Stimulated activated CD8-positive, alpha-beta memory T cell treated with anti-CD3 and anti-CD28 coated beads, Interleukin-4, amount 100 ng/mL, for 24 hours (primary cell): Measurements from ENCODE around the gene PLAGL2.

Experiments
- DNase-seq: peaks from one replicate; pipeline ENCODE4 v3.0.0-alpha.2; 2020; ENCODE audit warnings: low read depth

The PLAGL2 gene

DNA sequence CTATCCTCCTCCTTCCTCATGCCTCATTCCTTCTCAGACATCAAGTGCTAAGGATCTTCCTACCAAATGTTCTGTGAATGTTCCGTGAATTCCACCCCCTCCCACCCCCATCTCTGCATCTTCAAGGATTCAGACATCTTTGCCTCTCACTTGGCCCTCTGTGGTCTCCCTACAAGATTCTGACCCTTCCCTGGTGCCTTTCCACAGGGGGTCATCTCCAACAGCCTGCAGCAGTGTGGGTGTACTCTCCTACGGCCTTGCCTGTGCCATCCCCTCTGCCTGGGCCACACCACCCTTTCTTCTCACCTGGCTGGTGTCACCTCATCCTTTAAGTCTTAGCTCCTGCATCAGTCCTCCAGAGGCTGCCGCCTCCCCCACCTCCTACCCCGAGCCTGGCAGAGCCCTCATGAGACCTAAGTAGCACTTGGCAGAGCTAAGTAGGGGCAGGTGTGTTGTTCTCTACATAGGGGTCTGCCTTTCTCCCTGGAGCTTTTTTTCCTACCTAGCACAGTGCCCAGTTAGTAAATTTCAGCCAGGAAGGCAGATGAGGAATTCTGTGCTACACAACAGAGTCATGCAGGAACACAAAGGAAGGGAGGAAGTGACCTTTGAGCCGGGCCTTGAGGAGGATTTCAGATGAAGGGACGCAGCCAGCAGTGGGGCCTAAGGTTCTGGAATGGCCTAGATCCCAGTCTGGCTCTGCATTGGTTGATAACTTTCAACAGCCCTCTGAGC lies 55.0 kb downstream of the PLAGL2 start:
- no peak for DNase-seq

DNA sequence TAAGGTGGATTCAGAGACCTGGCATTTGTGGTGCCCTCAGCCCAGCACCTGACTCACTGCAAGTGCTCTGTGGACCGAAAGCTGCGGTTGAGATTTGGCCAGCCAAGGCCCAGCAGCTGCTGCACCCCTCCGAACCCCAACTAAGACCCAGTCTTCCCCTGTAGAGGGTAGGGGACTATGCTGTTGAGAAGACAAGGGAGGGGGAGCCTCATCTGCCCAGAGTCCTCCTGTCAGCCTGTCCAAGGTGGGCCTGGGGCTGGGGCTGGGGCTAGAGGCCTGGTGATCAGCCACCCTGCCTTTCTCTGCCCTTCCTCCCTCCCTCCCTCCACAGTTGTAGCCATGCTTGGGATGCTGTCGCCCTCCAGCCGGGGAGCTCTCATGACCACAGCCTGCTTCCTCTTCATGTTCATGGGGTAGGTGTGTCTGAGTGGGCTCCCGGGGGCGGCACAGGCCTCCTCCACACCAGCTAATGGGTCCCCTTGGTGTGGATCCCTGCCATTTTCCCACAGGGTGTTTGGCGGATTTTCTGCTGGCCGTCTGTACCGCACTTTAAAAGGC lies 57.2 kb downstream of the PLAGL2 start:
- no peak for DNase-seq

DNA sequence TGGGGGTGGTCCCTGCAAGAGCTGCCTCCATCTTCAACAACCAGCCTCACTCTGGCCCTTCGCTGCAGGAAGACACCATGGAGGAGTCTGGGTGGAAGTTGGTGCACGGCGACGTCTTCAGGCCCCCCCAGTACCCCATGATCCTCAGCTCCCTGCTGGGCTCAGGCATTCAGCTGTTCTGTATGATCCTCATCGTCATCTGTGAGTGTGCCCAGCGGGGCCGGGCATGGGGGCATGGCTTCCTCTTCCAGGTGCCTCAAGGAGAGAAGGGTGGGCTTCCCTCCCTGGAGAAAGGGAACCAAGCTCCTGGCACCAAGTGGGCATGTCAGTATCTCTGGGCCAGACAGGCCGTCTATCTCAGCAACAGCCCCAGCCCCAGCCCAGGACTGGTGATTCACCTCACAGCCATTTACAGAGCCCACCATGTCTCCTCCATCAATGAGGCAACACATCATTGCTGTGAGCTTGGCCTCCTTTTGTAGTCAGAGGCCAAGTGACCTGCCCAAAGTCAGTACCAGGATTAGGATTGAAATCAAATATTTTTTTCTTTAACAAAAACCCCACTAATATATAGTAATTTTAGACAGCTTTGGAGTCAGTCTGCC lies 57.9 kb downstream of the PLAGL2 start:
- no peak for DNase-seq

DNA sequence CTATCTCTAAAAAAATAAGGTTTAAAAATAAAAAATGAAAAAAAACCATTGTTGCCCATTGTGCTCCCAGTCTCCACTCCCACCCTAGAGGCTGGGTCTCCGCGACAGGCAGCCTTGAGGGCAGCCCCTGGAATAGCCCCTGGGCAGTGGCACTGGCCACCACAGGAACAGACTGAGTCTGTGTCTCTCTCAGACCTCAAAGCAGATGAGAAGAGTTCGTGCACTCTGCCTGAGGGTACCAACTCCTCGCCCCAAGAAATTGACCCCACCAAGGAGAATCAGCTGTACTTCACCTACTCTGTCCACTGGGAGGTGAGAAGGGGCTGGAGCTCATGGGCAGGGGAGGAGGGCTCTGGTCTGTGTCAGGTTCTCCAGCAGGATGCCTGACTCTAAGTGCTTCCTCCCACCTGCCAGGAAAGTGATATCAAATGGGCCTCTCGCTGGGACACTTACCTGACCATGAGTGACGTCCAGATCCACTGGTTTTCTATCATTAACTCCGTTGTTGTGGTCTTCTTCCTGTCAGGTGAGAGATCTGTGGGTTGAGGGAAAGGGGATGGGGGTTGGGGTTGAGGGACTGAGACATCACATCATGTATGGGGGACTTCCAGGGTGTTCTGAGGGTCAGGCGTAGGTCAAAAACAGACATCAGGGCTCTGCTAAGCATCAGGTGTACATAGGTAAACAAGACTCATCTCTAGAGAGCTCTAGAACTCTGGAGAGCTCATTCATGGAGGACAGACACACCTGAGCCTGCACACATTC lies 62.5 kb downstream of the PLAGL2 start:
- no peak for DNase-seq

DNA sequence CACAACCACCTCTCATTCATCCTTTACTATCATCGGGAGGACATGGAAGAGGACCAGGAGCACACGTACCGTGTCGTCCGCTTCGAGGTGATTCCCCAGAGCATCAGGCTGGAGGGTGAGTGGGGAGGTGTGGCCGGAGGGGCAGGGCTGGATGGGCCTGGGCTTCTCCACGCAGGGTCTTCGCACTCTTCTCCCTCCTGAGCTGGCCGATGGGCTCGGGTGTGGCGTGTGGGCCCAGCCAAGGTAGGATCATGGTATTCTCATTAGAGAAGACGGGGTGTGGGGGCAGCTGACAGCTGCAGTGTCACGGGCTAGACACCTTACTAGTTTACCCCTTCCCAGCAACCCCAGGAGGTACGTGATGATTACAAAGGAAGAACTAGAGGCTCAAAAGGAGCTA lies 64.6 kb downstream of the PLAGL2 start:
- DNase-seq: no peak
